HG02759 (cell line): ENCODE data around the gene ADGRD2.
"Not testable (repeated sequence)": the region's sequence is repeated elsewhere in the genome, so short reads cannot be mapped to it uniquely, and the experiment has no call there.

ENCODE experiments used
- ATAC-seq: cut with Tn5 transposase; IDR thresholded peaks from one replicate; pipeline ENCODE4 v1.9.1; 2021; ENCODE audit warnings: mild to moderate bottlenecking, moderate library complexity; ENCODE audit not compliant: unreplicated experiment

ADGRD2 gene

GRCh38 chr9:124450241-124450924 is at the start of gene ADGRD2:
TSS of gene ADGRD2 (plus strand) at chr9:124450451. CDS start at chr9:124451667, 1,216 bp downstream.
- no peak for ATAC-seq

- ATAC-seq = no peak
These were observed 47.0 kb upstream of the ADGRD2 start for GRCh38 chr9:124403246-124403645.

- ATAC-seq = no peak
These were observed 40.8 kb upstream of the ADGRD2 start for GRCh38 chr9:124409410-124409809.

- ATAC-seq = no peak
These were observed 39.8 kb upstream of the ADGRD2 start for GRCh38 chr9:124410321-124410913.

- ATAC-seq = no peak
These were observed 38.6 kb upstream of the ADGRD2 start for GRCh38 chr9:124411514-124412227.

- ATAC-seq = no peak
These were observed 38.0 kb upstream of the ADGRD2 start for GRCh38 chr9:124412228-124412575.

- ATAC-seq = no peak
These were observed 35.6 kb upstream of the ADGRD2 start for GRCh38 chr9:124414612-124415011.

- ATAC-seq = peak; percentile 94
These were observed 35.0 kb upstream of the ADGRD2 start, which contains the start of gene PSMB7 for GRCh38 chr9:124415102-124415851. TSS of gene PSMB7 (minus strand) at chr9:124415442. CDS start at chr9:124415425, 17 bp downstream.

- ATAC-seq = no peak
These were observed 34.3 kb upstream of the ADGRD2 start for GRCh38 chr9:124415852-124416484.

GRCh38 chr9:124419832-124420489 is 30.3 kb upstream of the ADGRD2 start:
- no peak for ATAC-seq

- ATAC-seq = no peak
These were observed 29.2 kb upstream of the ADGRD2 start for GRCh38 chr9:124420991-124421543.

- no peak for ATAC-seq
These were observed 27.1 kb upstream of the ADGRD2 start for GRCh38 chr9:124423155-124423554.

GRCh38 chr9:124423591-124423990 is 26.7 kb upstream of the ADGRD2 start:
- no peak for ATAC-seq

GRCh38 chr9:124425733-124426132 is 24.5 kb upstream of the ADGRD2 start:
- not testable (repeated sequence) for ATAC-seq

- no peak for ATAC-seq
These were observed 23.9 kb upstream of the ADGRD2 start for GRCh38 chr9:124426361-124426760.

GRCh38 chr9:124427281-124427680 is 23.0 kb upstream of the ADGRD2 start:
- ATAC-seq = no peak

- ATAC-seq = no peak
These were observed 21.3 kb upstream of the ADGRD2 start for GRCh38 chr9:124428751-124429529.

GRCh38 chr9:124429530-124429867 is 20.8 kb upstream of the ADGRD2 start:
- ATAC-seq = no peak

GRCh38 chr9:124436320-124436719 is 13.9 kb upstream of the ADGRD2 start:
- no peak for ATAC-seq
